HG03045 (cell line): Measurements from ENCODE around the gene GPR132.
"Not testable (repeated sequence)": the region's sequence is repeated elsewhere in the genome, so short reads cannot be mapped to it uniquely, and the experiment has no call there.

ENCODE experiments used
- ATAC-seq: cut with Tn5 transposase; IDR thresholded peaks from one replicate; pipeline ENCODE4 v1.9.1; 2021; ENCODE audit warnings: mild to moderate bottlenecking, moderate library complexity; ENCODE audit not compliant: unreplicated experiment

The GPR132 gene, protein sequence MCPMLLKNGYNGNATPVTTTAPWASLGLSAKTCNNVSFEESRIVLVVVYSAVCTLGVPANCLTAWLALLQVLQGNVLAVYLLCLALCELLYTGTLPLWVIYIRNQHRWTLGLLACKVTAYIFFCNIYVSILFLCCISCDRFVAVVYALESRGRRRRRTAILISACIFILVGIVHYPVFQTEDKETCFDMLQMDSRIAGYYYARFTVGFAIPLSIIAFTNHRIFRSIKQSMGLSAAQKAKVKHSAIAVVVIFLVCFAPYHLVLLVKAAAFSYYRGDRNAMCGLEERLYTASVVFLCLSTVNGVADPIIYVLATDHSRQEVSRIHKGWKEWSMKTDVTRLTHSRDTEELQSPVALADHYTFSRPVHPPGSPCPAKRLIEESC

GRCh38 chr14:105065280-105066228, at the start of gene GPR132:
GPR132 (minus strand) TSS chr14:105065430; CDS start chr14:105055420, 10,010 bp downstream.
- ATAC-seq, result peak; percentile 38

DNA sequence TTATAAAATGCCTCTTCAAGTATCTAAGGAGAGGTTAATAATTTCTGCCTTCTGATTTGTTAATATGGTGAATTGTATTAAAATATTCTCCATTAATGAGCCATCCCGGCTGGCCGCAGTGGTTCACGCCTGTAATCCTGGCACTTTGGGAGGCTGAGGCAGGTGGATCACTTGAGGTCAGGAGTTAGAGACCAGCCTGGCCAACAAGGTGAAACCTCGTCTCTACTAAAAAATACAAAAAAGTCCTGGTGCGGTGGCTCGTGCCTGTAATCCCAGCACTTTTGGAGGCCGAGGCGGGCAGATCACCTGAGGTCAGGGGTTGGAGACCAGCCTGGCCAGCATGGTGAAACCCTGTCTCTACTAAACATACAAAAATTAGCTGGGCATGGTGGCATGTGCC, 44.0 kb upstream of the GPR132 start:
- ATAC-seq, result not testable (repeated sequence)

DNA sequence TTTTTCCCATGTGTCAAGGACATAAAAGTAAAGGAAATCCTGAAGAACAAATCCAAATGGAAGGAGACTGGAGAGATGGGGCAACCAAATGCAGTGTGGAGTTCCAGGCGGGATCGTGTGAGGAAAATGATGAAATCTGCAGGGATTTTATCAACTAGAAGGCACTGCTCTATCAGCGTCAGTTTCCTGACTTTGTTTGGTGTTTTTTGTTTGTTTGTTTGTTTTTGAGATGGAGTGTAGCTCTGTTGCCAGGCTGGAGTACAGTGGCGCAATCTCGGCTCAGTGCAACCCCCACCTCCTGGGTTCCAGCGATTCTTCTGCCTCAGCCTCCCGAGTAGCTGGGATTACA, 43.3 kb upstream of the GPR132 start:
- no peak for ATAC-seq

DNA sequence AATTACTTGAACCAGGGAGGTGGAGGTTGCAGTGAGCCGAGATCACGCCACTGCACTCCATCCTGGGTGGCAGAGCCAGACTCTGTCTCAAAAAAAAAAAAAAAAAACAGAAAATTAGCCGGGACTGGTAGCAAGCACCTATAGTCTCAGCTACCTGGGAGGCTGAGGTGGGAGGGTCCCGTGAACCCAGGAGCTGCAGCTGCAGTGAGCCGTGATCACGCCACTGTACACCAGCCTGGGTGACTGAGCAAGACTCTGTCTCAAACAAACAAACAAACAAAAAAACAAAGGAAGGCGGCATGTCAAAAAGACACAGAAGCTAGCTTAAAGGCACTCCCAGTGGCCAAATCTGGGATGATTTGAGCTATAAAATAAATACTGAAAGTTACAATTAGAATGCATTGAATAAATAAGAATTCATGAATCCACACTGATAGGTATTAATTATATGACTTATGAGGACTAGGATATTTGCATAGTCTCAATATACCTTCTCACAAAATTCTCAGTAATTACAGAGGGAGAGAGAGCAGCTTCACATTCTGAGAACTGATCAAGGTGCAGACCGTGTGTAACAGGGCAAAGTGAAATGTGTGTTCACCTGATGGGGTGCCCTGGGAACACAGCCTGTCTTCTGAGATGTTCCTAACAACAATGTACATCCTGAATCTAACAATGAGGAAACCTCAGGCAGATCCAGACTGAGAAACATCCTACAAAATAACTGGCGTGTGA, 42.7 kb upstream of the GPR132 start:
- ATAC-seq, result no peak

GRCh38 chr14:105107351-105107750, 42.1 kb upstream of the GPR132 start:
- no peak for ATAC-seq

DNA sequence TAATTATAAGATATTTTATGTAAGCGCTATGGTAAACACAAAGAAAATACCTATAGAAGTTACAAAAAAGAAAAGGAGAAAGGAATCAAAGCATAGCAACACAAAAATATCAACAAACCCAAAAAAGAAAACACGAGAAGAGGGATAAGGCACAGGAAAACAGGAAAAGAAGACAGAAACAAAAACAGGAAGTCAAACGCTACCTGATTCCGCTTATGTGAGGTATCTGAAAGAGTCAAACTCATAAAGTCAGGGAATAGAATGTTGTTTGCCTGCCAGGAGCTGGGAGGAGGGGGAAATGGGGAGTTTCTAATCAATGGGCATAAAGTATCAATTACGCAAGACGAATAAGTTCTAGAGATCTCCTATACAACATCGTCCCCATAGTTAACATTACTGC, 39.9 kb upstream of the GPR132 start:
- ATAC-seq, result no peak

- no peak for ATAC-seq
These were observed 37.7 kb upstream of the GPR132 start for GRCh38 chr14:105102893-105103292.

- no peak for ATAC-seq
These were observed 37.2 kb upstream of the GPR132 start for GRCh38 chr14:105102361-105102870.

- no peak for ATAC-seq
These were observed 35.7 kb upstream of the GPR132 start for GRCh38 chr14:105100910-105101309.

DNA sequence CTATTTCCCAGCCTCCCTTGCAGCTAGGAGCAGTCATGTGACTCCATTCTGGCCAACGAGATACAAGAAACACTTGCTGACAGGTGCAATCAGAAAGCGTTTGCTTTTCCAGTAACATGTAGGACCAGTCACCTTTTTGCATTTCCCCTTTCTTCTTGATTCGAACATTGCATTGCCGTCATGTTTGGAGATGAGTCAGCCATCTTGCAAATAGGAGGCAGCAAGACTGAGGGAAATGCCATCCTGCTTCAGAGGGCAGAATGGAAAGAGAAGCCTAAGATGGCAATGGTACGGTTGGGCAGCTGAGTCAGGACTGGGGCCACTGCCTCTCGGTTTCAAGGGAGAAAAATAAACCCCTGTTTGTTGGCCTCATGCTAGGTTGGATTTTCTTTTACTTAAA, 34.5 kb upstream of the GPR132 start:
- ATAC-seq, result no peak

- ATAC-seq, result no peak
These were observed 33.1 kb upstream of the GPR132 start for GRCh38 chr14:105098316-105098715.

- ATAC-seq, result no peak
These were observed 32.5 kb upstream of the GPR132 start for GRCh38 chr14:105097794-105098127.

GRCh38 chr14:105096206-105096875, 31.1 kb upstream of the GPR132 start:
- no peak for ATAC-seq

DNA sequence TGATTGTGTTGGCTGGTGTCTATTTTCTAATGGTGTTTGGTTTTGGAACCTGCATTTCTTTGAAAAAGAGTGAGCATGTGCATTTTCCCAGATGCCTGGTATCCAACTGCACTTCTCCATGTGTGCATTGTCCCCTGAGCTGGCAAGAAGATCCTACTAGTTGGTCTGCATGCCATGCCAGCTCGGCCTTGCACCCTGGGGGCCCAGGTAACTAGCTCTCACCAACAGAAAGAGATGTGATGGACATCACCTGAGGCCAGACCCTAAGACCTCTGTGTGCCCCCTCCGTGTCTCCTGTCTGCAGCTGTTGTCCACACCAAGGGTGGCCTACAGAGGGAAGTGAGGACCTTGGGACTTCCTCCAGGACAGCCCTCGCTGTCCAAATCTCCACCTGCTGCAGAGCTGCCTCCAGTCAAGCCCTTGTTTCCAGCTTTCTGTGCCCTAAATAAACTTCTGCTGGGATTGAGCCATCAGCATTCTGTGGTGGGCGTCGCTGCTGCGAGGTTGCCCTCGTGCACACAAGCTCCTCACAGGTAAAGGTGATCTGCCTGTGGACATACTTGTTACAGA, 30.1 kb upstream of the GPR132 start:
- ATAC-seq, result no peak

- no peak for ATAC-seq
These were observed 29.1 kb upstream of the GPR132 start for GRCh38 chr14:105094193-105094907.

- peak; percentile 51 for ATAC-seq
These were observed 28.4 kb upstream of the GPR132 start for GRCh38 chr14:105093431-105094192.

- ATAC-seq, result no peak
These were observed 27.8 kb upstream of the GPR132 start for GRCh38 chr14:105093038-105093430.

DNA sequence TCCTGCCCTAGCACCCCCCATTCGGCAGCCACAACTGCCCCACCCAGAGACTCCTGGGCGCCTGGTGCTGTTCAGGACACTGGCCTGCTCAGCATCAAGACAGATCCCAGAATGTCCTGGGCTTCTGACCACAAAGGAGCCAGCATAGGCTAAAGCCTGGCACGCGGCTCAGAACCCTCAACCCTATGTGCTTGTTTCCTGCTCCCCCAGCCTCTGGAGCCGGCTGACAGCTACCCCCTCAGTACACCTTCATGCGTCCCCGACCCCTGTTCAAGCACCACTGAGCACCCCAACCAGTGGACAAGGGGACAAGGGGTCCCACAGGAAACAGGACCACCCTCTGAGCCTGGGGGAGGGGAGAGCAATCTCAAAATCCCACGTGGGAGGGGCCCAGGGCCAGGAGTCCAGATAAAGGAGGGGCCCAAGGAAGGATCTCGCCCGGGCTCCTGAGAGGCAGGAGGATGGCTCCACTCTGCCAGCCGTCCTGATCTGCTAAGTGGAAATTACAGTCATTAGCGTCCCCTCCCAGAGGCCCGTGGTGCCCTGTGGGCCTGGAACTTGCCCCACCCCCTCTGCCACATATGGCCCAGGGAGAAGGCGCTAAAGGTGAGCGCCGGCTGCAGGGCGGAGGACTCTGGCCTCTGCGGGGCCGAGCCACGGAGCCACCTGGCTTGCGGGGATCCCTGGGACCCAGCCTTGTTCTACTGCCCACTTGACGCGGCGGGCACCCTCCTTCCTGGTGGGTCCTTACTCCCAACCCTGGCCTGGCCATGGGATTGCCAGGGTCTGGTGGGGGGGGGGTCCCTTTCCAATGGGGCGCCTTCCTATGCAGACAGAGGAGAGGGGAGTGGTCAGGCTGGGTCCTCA, 27.2 kb upstream of the GPR132 start:
- ATAC-seq, result no peak
